Activated naive CD4-positive, alpha-beta T cell treated with anti-CD3 and anti-CD28 coated beads for 36 hours (primary cell): Measurements from ENCODE around the gene SCN1A. TPM values are rescaled to one million over a fixed set of nuclear protein-coding genes. Genes with fewer than 3 reads are reported as not detected.
"Not testable (repeated sequence)": the region's sequence is repeated elsewhere in the genome, so short reads cannot be mapped to it uniquely, and the experiment has no call there.

Experiments
- CTCF ChIA-PET: fragments of 350-600 bp; sonication (Branson Sonifier 250); formaldehyde crosslinking; loops from one replicate; lab custom pipeline; 2021; ENCODE audit warnings: antibody characterized with exemption; lab: Charles Lee
- DNase-seq: peaks from one replicate; pipeline ENCODE4 v3.0.0-alpha.2; 2020
- H3K27ac Mint-ChIP-seq: one replicate; pipeline ENCODE4 v1.8.0; 2021; ENCODE audit warnings: mild to moderate bottlenecking, mixed read lengths
- H3K27me3 Mint-ChIP-seq: one replicate; pipeline ENCODE4 v1.8.0; 2021; ENCODE audit warnings: low read depth, mixed read lengths
- H3K36me3 Mint-ChIP-seq: one replicate; pipeline ENCODE4 v1.8.0; 2021; ENCODE audit warnings: low read depth, mixed read lengths
- H3K4me1 Mint-ChIP-seq: one replicate; pipeline ENCODE4 v1.8.0; 2021; ENCODE audit warnings: low read depth, mixed read lengths
- H3K4me3 Mint-ChIP-seq: one replicate; pipeline ENCODE4 v1.8.0; 2021; ENCODE audit warnings: mild to moderate bottlenecking, moderate library complexity, mixed read lengths
- H3K9me3 Mint-ChIP-seq: one replicate; pipeline ENCODE4 v1.8.0; 2021; ENCODE audit warnings: mixed read lengths
- intact Hi-C: fragments of 100-400 bp; cut with micrococcal nuclease; formaldehyde crosslinking; loops from one replicate; pipeline ENCODE4 v1.15.1; 2023
- total RNA-seq, 2 experiments: library from RNA; stranded (reverse); gene quantifications; one replicate each; pipeline ENCODE4 v1.2.3, GENCODE V29; 2021

The SCN1A gene
- total RNA-seq, 2 experiments from 2014 or later, result not detected

- peaks cover 8% of the 10 kb centered on the region for H3K27me3 Mint-ChIP-seq
- no peaks in the 10 kb centered on the region for H3K36me3 Mint-ChIP-seq
- no peak overlapping the region for H3K27ac Mint-ChIP-seq
- intact Hi-C loops, result no loop called here
- CTCF ChIA-PET, result no interaction called here
- H3K4me3 Mint-ChIP-seq, result no peak overlapping the region
- H3K9me3 Mint-ChIP-seq, result no peaks in the 10 kb centered on the region
- no peaks in the 10 kb centered on the region for H3K4me1 Mint-ChIP-seq
- no peak for DNase-seq
Measured at GRCh38 chr2:166013878-166014277, 113.9 kb downstream of the SCN1A start.

GRCh38 chr2:166011660-166012059 is 116.2 kb downstream of the SCN1A start:
- CTCF ChIA-PET, result no interaction called here
- no peak overlapping the region for H3K27ac Mint-ChIP-seq

DNA sequence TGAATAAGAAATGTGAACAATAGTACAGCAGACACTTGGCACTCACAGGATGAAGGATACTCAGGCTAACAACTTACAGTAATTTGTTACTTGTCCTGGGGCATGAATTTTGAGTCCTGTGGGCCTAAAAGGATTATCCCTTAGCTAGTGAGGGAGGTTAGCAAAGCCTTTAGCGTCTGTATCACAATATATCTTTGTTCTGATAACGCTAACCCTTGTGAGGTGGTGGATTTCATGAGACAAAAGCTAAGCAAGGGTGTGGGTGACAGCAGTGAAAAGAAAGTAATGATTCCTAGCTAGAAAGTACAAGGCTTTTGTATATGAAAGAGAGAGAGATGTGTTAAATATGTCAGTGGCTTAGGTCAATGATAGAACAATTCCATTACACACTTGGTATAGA is 127.4 kb downstream of the SCN1A start:
- H3K36me3 Mint-ChIP-seq, result no peaks in the 10 kb centered on the region
- no peak overlapping the region for H3K4me3 Mint-ChIP-seq
- intact Hi-C loops, result no loop called here
- peaks cover 4% of the 10 kb centered on the region for H3K27me3 Mint-ChIP-seq
- no peak overlapping the region for H3K27ac Mint-ChIP-seq
- DNase-seq, result no peak
- H3K4me1 Mint-ChIP-seq, result no peaks in the 10 kb centered on the region
- CTCF ChIA-PET, result no interaction called here
- no peaks in the 10 kb centered on the region for H3K9me3 Mint-ChIP-seq

More at GRCh38 chr2:166011660-166012059, 116.2 kb downstream of the SCN1A start:
- Mint-ChIP-seq H3K36me3 (no peaks in the 10 kb centered on the region), H3K4me3 (no peak overlapping the region), H3K4me1 (no peaks in the 10 kb centered on the region), H3K27me3 (peaks cover 5% of the 10 kb centered on the region), H3K9me3 (no peaks in the 10 kb centered on the region)
- intact Hi-C loops, result no loop called here
- DNase-seq, result no peak

GRCh38 chr2:165990846-165991245 is 137.0 kb downstream of the SCN1A start:
- Mint-ChIP-seq H3K4me3 (no peak overlapping the region), H3K36me3 (no peaks in the 10 kb centered on the region), H3K27me3 (peaks cover 18% of the 10 kb centered on the region), H3K9me3 (no peaks in the 10 kb centered on the region), H3K27ac (no peak overlapping the region), H3K4me1 (no peaks in the 10 kb centered on the region)
- DNase-seq, result no peak
- CTCF ChIA-PET, result no interaction called here
- intact Hi-C loops, result no loop called here

GRCh38 chr2:165989851-165990250 is 138.0 kb downstream of the SCN1A start:
- no peak for DNase-seq
- Mint-ChIP-seq H3K27me3 (peaks cover 24% of the 10 kb centered on the region), H3K4me3 (no peak overlapping the region), H3K27ac (no peak overlapping the region), H3K4me1 (no peaks in the 10 kb centered on the region), H3K36me3 (no peaks in the 10 kb centered on the region), H3K9me3 (no peaks in the 10 kb centered on the region)
- intact Hi-C loops, result no loop called here
- CTCF ChIA-PET, result no interaction called here

DNA sequence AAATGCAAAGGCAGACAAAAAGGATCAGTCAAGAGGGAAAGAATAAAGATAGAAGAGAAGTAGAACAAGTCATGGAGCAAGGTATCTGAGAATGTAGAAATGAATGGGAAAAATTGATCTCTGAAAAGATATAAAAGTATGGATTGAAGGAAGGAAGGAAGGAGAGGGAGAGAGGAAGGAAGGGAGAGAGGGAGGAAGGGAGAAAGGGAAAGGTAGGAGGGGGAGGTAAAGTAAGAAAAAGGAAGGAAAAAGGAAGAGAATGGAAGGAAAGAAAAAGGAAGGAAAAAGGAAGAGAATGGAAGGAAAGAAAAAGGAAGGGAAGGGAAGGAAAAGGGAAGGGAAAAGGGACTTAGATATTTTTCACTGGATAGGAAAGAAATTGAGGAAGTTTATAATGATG is 142.7 kb downstream of the SCN1A start:
- Mint-ChIP-seq H3K27me3 (peaks cover 28% of the 10 kb centered on the region), H3K27ac (no peak overlapping the region), H3K4me1 (no peaks in the 10 kb centered on the region), H3K9me3 (no peaks in the 10 kb centered on the region), H3K36me3 (no peaks in the 10 kb centered on the region), H3K4me3 (no peak overlapping the region)
- intact Hi-C loops, result no loop called here
- DNase-seq, result no peak
- CTCF ChIA-PET, result no interaction called here

DNA sequence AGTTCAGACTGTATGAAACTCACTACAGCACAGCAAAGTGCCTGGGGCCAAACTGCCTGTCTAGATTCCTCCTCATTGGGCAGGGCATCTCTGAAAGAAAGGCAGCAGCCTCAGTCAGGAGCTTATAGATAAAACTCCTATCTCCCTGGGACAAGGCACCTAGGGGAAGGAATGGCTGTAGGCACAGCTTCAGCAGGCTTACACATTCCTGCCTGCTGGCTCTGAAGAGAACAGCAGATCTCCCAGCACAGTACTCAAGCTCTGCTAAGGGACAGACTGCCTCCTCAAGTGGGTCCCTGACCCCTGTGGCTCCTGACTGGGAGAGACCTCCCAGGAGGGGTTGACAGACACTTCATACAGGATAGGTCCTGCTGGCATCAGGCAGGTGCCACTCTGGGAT is 155.7 kb downstream of the SCN1A start:
- not testable (repeated sequence) for H3K36me3 Mint-ChIP-seq, H3K9me3 Mint-ChIP-seq

GRCh38 chr2:165970663-165971062 is 157.2 kb downstream of the SCN1A start:
- H3K4me3 Mint-ChIP-seq, result no peak overlapping the region
- no peaks in the 10 kb centered on the region for H3K9me3 Mint-ChIP-seq
- intact Hi-C loops, result no loop called here
- no peak for DNase-seq
- H3K4me1 Mint-ChIP-seq, result no peaks in the 10 kb centered on the region
- H3K27me3 Mint-ChIP-seq, result peaks cover 22% of the 10 kb centered on the region
- no peak overlapping the region for H3K27ac Mint-ChIP-seq
- CTCF ChIA-PET, result interaction anchor here (1.5 kb wide), 1 partner anchor 15 kb away, joined by 4 read pairs; no protein-coding TSS in a partner anchor
- H3K36me3 Mint-ChIP-seq, result no peaks in the 10 kb centered on the region

More for the DNA sequence above, 155.7 kb downstream of the SCN1A start:
- H3K27ac Mint-ChIP-seq, intact Hi-C loops, H3K4me3 Mint-ChIP-seq, H3K4me1 Mint-ChIP-seq, DNase-seq: not testable (repeated sequence)
- CTCF ChIA-PET, result interaction anchor here (1.5 kb wide), 1 partner anchor 16 kb away, joined by 4 read pairs; no protein-coding TSS in a partner anchor
- peaks cover 22% of the 10 kb centered on the region for H3K27me3 Mint-ChIP-seq

GRCh38 chr2:165969227-165969626 is 158.6 kb downstream of the SCN1A start:
- CTCF ChIA-PET, result interaction anchor here (1.3 kb wide), 1 partner anchor 15 kb away, joined by 3 read pairs; the partner anchor contains the start of gene TTC21B
- H3K4me1 Mint-ChIP-seq, result no peaks in the 10 kb centered on the region
- H3K9me3 Mint-ChIP-seq, result no peaks in the 10 kb centered on the region
- H3K36me3 Mint-ChIP-seq, result no peaks in the 10 kb centered on the region
- intact Hi-C loops, result no loop called here
- H3K4me3 Mint-ChIP-seq, result no peak overlapping the region
- H3K27ac Mint-ChIP-seq, result no peak overlapping the region
- no peak for DNase-seq
- H3K27me3 Mint-ChIP-seq, result peaks cover 16% of the 10 kb centered on the region

DNA sequence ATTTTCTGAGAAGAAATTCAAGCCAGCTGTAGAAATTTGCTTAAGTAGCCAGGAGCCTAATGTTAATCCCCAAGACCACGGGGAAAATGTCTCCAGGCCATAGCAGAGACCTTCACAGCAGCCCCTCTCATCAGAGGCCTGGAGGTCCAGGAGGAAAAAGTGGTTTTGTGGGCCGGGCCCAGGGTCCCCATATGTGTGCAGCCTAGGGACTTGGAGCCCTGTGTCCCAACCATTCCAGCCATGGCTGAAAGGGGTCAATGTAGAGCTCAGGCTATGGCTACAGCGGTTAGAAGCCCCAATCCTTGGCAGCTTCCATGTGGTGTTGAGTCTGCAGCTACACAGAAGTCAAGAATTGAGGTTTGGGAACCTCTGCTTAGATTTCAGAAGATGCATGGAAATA is 160.1 kb downstream of the SCN1A start:
- peaks cover 13% of the 10 kb centered on the region for H3K27me3 Mint-ChIP-seq
- H3K27ac Mint-ChIP-seq, result no peak overlapping the region
- H3K36me3 Mint-ChIP-seq, result no peaks in the 10 kb centered on the region
- no peaks in the 10 kb centered on the region for H3K4me1 Mint-ChIP-seq
- no peak for DNase-seq
- no peaks in the 10 kb centered on the region for H3K9me3 Mint-ChIP-seq
- H3K4me3 Mint-ChIP-seq, result no peak overlapping the region
- intact Hi-C loops, result no loop called here
- CTCF ChIA-PET, result no interaction called here

DNA sequence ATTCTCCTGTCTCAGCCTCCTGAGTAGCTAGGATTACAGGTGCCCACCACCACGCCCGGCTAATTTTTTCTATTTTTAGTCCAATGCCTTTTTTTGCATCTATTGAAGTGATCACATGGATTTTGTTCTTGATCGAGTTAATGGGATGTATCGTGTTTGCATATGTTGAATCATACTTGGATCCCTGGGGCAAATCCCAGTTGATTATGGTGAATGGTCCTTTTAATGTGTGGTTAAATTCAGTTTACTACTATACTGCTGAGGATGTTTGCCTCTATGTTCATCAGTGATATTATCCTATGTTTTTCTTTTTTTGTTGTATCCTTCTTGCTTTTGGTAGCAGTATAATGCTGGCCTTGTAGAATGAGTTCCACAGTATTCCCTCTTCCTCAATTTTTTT is 166.0 kb downstream of the SCN1A start:
- Mint-ChIP-seq H3K9me3 (no peaks in the 10 kb centered on the region), H3K4me3 (no peak overlapping the region), H3K27me3 (no peaks in the 10 kb centered on the region), H3K4me1 (no peaks in the 10 kb centered on the region), H3K36me3 (no peaks in the 10 kb centered on the region), H3K27ac (no peak overlapping the region)
- intact Hi-C loops, result loop anchor here (2.0 kb wide), 1 partner anchor 15 kb away; no protein-coding TSS in a partner anchor
- no peak for DNase-seq
- CTCF ChIA-PET, result interaction anchor here (0.6 kb wide), 1 partner anchor 410 kb away, joined by 3 read pairs; no protein-coding TSS in a partner anchor

- no peak overlapping the region for H3K27ac Mint-ChIP-seq
- H3K4me3 Mint-ChIP-seq, result no peak overlapping the region
- intact Hi-C loops, result no loop called here
- CTCF ChIA-PET, result interaction anchor here (1.0 kb wide), 1 partner anchor 168 kb away, joined by 3 read pairs; the partner anchor contains the start of gene SCN1A
- no peaks in the 10 kb centered on the region for H3K36me3 Mint-ChIP-seq
- no peak for DNase-seq
- no peaks in the 10 kb centered on the region for H3K27me3 Mint-ChIP-seq
- H3K9me3 Mint-ChIP-seq, result no peaks in the 10 kb centered on the region
- peaks cover 13% of the 10 kb centered on the region for H3K4me1 Mint-ChIP-seq
Measured at GRCh38 chr2:165959371-165959770, 168.4 kb downstream of the SCN1A start.

DNA sequence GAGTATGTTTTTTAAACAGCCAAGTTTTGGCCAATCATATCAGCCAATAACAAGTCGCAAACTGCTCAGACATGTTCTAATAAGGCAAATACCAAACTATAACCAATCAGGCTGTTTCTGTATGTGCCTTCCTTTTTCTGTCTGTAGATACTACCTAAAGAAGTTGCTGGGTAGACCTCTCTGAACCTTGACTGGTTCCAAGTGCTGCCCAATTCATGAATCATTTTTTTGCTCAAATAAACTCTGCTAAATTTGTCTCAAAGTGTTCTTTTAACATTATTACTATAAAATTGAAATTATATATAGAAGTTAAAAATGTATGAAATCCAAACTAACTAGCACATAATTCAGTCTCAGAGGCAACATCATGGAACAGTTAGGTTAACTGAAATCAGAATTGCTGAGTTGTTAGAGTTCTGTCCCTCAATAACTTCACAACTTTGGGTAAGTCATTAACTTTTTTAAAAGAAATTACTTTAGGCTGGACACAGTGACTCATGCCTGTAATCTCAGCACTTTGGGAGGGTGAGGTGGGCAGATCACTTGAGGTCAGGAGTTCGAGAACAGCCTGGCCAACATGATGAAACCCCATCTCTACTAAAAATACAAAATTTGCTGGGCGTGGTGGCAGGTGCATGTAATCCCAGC is 169.4 kb downstream of the SCN1A start:
- no peaks in the 10 kb centered on the region for H3K27me3 Mint-ChIP-seq
- no peak for DNase-seq
- H3K9me3 Mint-ChIP-seq, result no peaks in the 10 kb centered on the region
- no peaks in the 10 kb centered on the region for H3K36me3 Mint-ChIP-seq
- CTCF ChIA-PET, result no interaction called here
- peaks cover 13% of the 10 kb centered on the region for H3K4me1 Mint-ChIP-seq
- no peak overlapping the region for H3K27ac Mint-ChIP-seq
- intact Hi-C loops, result no loop called here
- H3K4me3 Mint-ChIP-seq, result no peak overlapping the region
